Kidney (tissue), 14 donors: ENCODE results near the gene CNP. TPM values are rescaled to one million over a fixed set of nuclear protein-coding genes. Genes with fewer than 3 reads are reported as not detected.

Source experiments
- DNase-seq, 5 donors: peaks; one replicate each; pipeline ENCODE4 v3.0.0-alpha.2; 2013 to 2020
- FAIRE-seq: peaks from 2 replicates; lab custom pipeline; 2012; peaks lifted over from hg19 to GRCh38; lab: Jason Lieb, UNC
- H3K27ac ChIP-seq, 2 donors: one replicate each; pipeline ENCODE4 v1.7.0; 2013; ENCODE audit warnings: low read depth in 2 of 2, low read length in 2 of 2, inconsistent platforms in 1 of 2
- H3K27me3 ChIP-seq: one replicate; pipeline ENCODE4 v1.7.1; 2013; ENCODE audit warnings: low read length, inconsistent platforms; ENCODE audit not compliant: control insufficient read depth, insufficient read depth
- H3K36me3 ChIP-seq, 3 donors: one replicate each; pipeline versions ENCODE4 v1.7.0 to v1.7.1; 2013; ENCODE audit warnings: low read length in 3 of 3, control low read depth in 1 of 3, inconsistent platforms in 1 of 3; ENCODE audit not compliant: insufficient read depth in 3 of 3, control insufficient read depth in 2 of 3
- H3K4me1 ChIP-seq, 3 donors: one replicate each; pipeline versions ENCODE4 v1.7.0 to v1.7.1; 2013; ENCODE audit warnings: low read length in 3 of 3, inconsistent platforms in 1 of 3, low read depth in 1 of 3; ENCODE audit not compliant: control insufficient read depth in 2 of 3, insufficient read depth in 2 of 3
- H3K4me3 ChIP-seq, 3 donors: one replicate each; pipeline versions ENCODE4 v1.7.0 to v1.8.1; 2013; ENCODE audit warnings: low read length in 3 of 3, control low read depth in 1 of 3, inconsistent platforms in 1 of 3
- H3K9ac ChIP-seq, 3 donors: one replicate each; pipeline versions ENCODE4 v1.7.0 to v1.7.1; 2013; ENCODE audit warnings: low read length in 3 of 3, control low read depth in 1 of 3, inconsistent platforms in 1 of 3
- H3K9me3 ChIP-seq, 3 donors: one replicate each; pipeline versions ENCODE4 v1.7.0 to v1.7.1; 2013; ENCODE audit warnings: low read length in 3 of 3, control low read depth in 1 of 3, inconsistent platforms in 1 of 3; ENCODE audit not compliant: control insufficient read depth in 2 of 3, insufficient read depth in 1 of 3
- CTCF ChIP-seq: IDR thresholded peaks from 3 replicates; pipeline ENCODE4 v1.5.1; 2012; ENCODE audit warnings: mild to moderate bottlenecking, moderate library complexity, borderline replicate concordance; ENCODE audit not compliant: insufficient read depth; ENCODE audit errors: extremely low read depth
- intact Hi-C: fragments of 100-400 bp; cut with DNase I; formaldehyde crosslinking; loops from one replicate; pipeline ENCODE4 v1.11.1; 2022
- polyA plus RNA-seq: library from polyadenylated mRNA; stranded (reverse); fragments of 350-450 nt; fragmentation: Illumina TruSeq; extraction: RNeasy Lipid Tissue Mini Kit (QIAGEN cat#74804); gene quantifications from one replicate; pipeline ENCODE4 v1.2.3, GENCODE V29; 2014; ENCODE audit warnings: low read depth, low replicate concordance; ENCODE audit not compliant: insufficient read depth
- total RNA-seq: library from RNA; stranded (reverse); fragmentation: NEBNext Ultra II Directional; extraction: Animal tissue kit (Norgen Biotek cat#: 25700); gene quantifications from one replicate; pipeline ENCODE4 v1.2.1, GENCODE V29; 2021
- donor health status: control.
- donor health status: control.
- donor health status: control.
- donor health status: control.
- donor health status: control.
- donor health status: DM: yes; HTN: yes; CAD: no.
- donor health status: Normal renal cell carcinoma (clear cell type).

CNP gene
- total and polyA plus RNA-seq, 2 donors from 2014 or later = 64.0 to 87.5 TPM

GRCh38 chr17:41939693-41940090, 26.9 kb upstream of the CNP start:
- H3K36me3 ChIP-seq = peaks cover 0 to 17% (median 0%) of the 10 kb centered on the region in 3 donors
- H3K4me1 ChIP-seq = peaks cover 0 to 10% (median 8%) of the 10 kb centered on the region in 3 donors
- H3K27ac ChIP-seq = no peak overlapping the region
- no peak for TF ChIP-seq CTCF
- no peak for DNase-seq
- H3K9ac ChIP-seq = no peak overlapping the region
- no peak for FAIRE-seq
- intact Hi-C loops = no loop called here
- no peaks in the 10 kb centered on the region for H3K9me3 ChIP-seq
- H3K4me3 ChIP-seq = no peak overlapping the region
- no peaks in the 10 kb centered on the region for H3K27me3 ChIP-seq

- intact Hi-C loops = no loop called here
- TF ChIP-seq CTCF = no peak
Measured at GRCh38 chr17:41941168-41941567, 25.4 kb upstream of the CNP start.

GRCh38 chr17:41942626-41943373, 23.8 kb upstream of the CNP start:
- Histone ChIP-seq H3K4me3 (no peak overlapping the region), H3K9me3 (no peaks in the 10 kb centered on the region), H3K9ac (no peak overlapping the region), H3K4me1 (peaks cover 0 to 15% (median 8%) of the 10 kb centered on the region in 3 donors), H3K36me3 (no peaks in the 10 kb centered on the region), H3K27me3 (no peaks in the 10 kb centered on the region), H3K27ac (no peak overlapping the region)
- intact Hi-C loops = no loop called here
- FAIRE-seq (no peak), DNase-seq (no peak)
- TF ChIP-seq CTCF = no peak

More at GRCh38 chr17:41941168-41941567, 25.4 kb upstream of the CNP start:
- Histone ChIP-seq H3K4me1 (peaks cover 0 to 15% (median 8%) of the 10 kb centered on the region in 3 donors), H3K27ac (no peak overlapping the region), H3K4me3 (no peak overlapping the region), H3K9me3 (no peaks in the 10 kb centered on the region), H3K36me3 (peaks cover 0 to 6% (median 0%) of the 10 kb centered on the region in 3 donors), H3K9ac (no peak overlapping the region), H3K27me3 (no peaks in the 10 kb centered on the region)
- no peak for FAIRE-seq
- no peak for DNase-seq
